HepG2 (cell line): ENCODE measurements around the gene SEMA7A. TPM values are rescaled to one million over a fixed set of nuclear protein-coding genes. Genes with fewer than 3 reads are reported as not detected.

Experiments
- TBX2 ChIP-seq: sonication (generic); formaldehyde crosslinking; IDR thresholded peaks from 2 replicates; pipeline ENCODE4 v1.5.0; 2020; ENCODE audit warnings: missing genetic modification reagents, mild to moderate bottlenecking, borderline replicate concordance
- THRA ChIP-seq: sonication (generic); formaldehyde crosslinking; IDR thresholded peaks from 2 replicates; pipeline ENCODE4 v1.4.0; 2020; ENCODE audit warnings: missing genetic modification reagents, borderline replicate concordance
- ZNF335 ChIP-seq: sonication (generic); formaldehyde crosslinking; IDR thresholded peaks from 2 replicates; pipeline ENCODE4 v1.4.0; 2020; ENCODE audit warnings: missing genetic modification reagents
- ZNF691 ChIP-seq: sonication (generic); formaldehyde crosslinking; IDR thresholded peaks from 2 replicates; pipeline ENCODE4 v1.4.0; 2020; ENCODE audit warnings: missing genetic modification reagents, low read depth, mild to moderate bottlenecking, borderline replicate concordance
- polyA plus RNA-seq, 8 experiments: library from polyadenylated mRNA; depleted of rRNA in 3 of 8; stranded (reverse) in 7 of 8; unstranded in 1 of 8; fragments of >200 nt; fragmentation: Illumina TruSeq in 4 of 8; extraction: Trizol in 4 of 8; gene quantifications; 2 replicates each; pipeline versions ENCODE4 v1.2.1 to v1.2.3, GENCODE V29; 2011 to 2016; ENCODE audit warnings: low read depth in 4 of 8, missing spikeins in 1 of 8, mixed read lengths in 1 of 8; ENCODE audit not compliant: insufficient read depth in 1 of 8
- total RNA-seq, 5 experiments: library from RNA; depleted of rRNA; stranded (reverse); fragments of >200 nt; fragmentation: Illumina TruSeq; extraction: Trizol; gene quantifications; 2 replicates each; pipeline ENCODE4 v1.2.3, GENCODE V29; 2016; ENCODE audit warnings: low read depth in 1 of 5
- TF ChIP-seq, protein P1 (sequence below): sonication (generic); formaldehyde crosslinking; IDR thresholded peaks from 2 replicates; pipeline ENCODE4 v1.4.0; 2020; ENCODE audit warnings: mild to moderate bottlenecking, missing genetic modification reagents
- TF ChIP-seq, protein P2 (sequence below): sonication (generic); formaldehyde crosslinking; IDR thresholded peaks from 2 replicates; pipeline ENCODE4 v1.5.0; 2020; ENCODE audit warnings: missing genetic modification reagents

SEMA7A gene
- total and polyA plus RNA-seq, 2 of the 13 experiments (the other 11 are each of a cell fraction or from before 2014, with no cell fraction given), result 9.0 to 15.8 TPM

- 0 out of 2 replicates have a peak, but pooled peaks have one; percentile 3 for TF ChIP-seq ZNF335 (CRISPR knock-in tag)
- 0 out of 2 replicates have a peak, but pooled peaks have one; percentile 0 for TF ChIP-seq ZNF691 (CRISPR knock-in tag)
- TF ChIP-seq, protein P1, sequence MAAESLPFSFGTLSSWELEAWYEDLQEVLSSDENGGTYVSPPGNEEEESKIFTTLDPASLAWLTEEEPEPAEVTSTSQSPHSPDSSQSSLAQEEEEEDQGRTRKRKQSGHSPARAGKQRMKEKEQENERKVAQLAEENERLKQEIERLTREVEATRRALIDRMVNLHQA (CRISPR knock-in tag), result no peak
- TF ChIP-seq, protein P2, sequence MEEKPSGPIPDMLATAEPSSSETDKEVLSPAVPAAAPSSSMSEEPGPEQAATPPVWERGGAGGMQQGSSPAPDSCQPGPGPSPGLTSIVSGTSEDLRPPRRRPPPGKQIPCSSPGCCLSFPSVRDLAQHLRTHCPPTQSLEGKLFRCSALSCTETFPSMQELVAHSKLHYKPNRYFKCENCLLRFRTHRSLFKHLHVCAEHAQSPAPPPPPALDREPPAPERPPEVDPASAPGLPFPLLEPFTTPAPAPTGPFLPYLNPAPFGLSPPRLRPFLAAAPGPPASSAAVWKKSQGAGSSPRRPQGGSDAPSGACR (CRISPR knock-in tag), result no peak
- no peak for TF ChIP-seq THRA (CRISPR knock-in tag)
- peak; percentile 39; the same call in 1 of the 2 replicates for TF ChIP-seq TBX2
Observed at GRCh38 chr15:74374648-74375302, 59.0 kb downstream of the SEMA7A start (continued).
